GM13977 (cell line): ENCODE measurements around the gene TNFRSF4.

ENCODE experiments used
- DNase-seq: peaks from one replicate; pipeline ENCODE4 v3.0.0; 2012; ENCODE audit warnings: low spot score
- in situ Hi-C: fragments of 300-500 bp; cut with MboI; formaldehyde crosslinking; loops from one replicate; pipeline ENCODE4 v1.12.0; 2022; ENCODE audit warnings: low sequenced_read_pairs, low pct_unique_long_range_greater_than_20kb, mixed read lengths, inconsistent platforms; ENCODE audit not compliant: unreplicated experiment
- TF ChIP-seq, protein P1 (sequence below): IDR thresholded peaks from 2 replicates; pipeline ENCODE4 v1.5.1; 2012; ENCODE audit warnings: mild to moderate bottlenecking, control low read depth; ENCODE audit not compliant: insufficient read depth; ENCODE audit errors: extremely low read depth, missing control alignments

TNFRSF4 gene

DNA sequence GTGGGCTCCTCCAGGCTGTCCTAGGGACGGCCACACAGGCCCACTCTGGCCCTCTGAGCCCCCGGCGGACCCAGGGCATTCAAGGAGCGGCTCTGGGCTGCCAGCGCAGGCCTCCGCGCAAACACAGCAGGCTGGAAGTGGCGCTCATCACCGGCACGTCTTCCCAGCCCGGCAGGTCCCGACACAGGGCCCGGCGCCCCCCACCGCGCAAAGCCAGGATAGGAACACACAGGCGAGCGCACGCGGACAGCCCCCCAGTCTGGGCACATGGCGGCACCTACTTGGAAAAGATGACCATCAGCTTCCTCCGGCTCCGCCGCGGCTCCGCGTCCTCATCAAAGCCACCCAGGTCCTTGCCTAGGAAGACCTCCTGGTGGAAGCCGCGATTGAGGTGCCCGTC lies 14.2 kb upstream of the TNFRSF4 start:
- TF ChIP-seq, protein P1, sequence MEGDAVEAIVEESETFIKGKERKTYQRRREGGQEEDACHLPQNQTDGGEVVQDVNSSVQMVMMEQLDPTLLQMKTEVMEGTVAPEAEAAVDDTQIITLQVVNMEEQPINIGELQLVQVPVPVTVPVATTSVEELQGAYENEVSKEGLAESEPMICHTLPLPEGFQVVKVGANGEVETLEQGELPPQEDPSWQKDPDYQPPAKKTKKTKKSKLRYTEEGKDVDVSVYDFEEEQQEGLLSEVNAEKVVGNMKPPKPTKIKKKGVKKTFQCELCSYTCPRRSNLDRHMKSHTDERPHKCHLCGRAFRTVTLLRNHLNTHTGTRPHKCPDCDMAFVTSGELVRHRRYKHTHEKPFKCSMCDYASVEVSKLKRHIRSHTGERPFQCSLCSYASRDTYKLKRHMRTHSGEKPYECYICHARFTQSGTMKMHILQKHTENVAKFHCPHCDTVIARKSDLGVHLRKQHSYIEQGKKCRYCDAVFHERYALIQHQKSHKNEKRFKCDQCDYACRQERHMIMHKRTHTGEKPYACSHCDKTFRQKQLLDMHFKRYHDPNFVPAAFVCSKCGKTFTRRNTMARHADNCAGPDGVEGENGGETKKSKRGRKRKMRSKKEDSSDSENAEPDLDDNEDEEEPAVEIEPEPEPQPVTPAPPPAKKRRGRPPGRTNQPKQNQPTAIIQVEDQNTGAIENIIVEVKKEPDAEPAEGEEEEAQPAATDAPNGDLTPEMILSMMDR, result no peak
- DNase-seq, result no peak
- in situ Hi-C loops, result no loop called here

DNA sequence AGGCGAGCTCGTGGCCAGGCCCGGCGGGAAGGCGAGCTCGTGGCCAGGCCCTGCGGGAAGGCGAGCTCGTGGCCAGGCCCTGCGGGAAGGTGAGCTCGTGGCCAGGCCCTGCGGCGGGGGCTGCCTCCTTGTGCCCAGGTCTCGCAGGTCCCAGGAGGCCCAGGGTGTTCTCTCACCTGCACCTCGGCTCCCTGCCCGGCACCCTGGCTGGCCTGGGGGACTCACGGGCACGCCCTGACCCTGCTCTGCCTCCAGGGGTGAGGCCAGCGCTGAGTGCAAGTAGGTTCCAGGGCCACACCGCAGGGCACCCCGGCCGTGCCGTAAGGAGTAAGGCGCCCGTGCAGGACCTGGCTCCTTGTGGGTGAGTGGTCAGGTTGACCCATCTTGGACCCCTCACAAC lies 13.4 kb upstream of the TNFRSF4 start:
- no peak for DNase-seq
- TF ChIP-seq, protein P1, result no peak
- in situ Hi-C loops, result no loop called here

DNA sequence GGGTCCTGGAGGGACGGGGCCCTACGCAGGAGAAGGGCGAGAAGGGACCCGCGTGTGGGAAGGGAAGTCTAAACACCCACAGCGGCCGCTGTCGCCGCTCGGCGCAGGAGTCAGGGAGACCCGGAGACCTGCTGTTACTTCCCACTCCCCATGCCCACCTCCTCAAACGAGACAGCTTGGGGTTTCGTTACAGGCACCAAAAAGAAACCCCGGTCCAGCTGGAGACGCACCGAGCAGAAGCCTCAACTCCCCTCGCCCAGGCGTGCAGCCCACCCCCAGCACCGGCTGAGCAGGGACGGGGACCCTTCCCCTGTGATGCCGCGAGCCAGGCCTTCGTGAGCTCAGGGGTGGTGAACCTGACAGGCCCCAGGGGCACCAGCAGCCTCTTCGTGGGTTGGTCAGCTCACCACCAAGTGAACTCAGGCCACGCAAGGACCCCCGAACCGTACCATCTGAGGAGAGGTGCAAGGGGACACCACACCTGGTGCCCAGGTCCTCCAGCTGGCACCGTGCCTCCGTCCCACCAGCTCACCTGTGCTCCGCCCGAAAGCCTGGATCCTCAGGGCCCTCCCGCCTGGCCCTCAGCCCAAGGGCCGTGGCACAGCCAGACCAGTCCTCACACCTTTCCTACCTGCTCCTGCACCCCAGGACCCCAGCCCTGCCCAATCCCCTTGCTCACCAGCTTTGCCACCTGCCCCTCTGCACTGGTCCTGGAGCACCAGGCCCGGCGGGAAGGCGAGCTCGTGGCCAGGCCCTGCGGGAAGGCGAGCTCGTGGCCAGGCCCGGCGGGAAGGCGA lies 12.8 kb upstream of the TNFRSF4 start:
- in situ Hi-C loops, result no loop called here
- no peak for DNase-seq
- TF ChIP-seq, protein P1, result no peak

DNA sequence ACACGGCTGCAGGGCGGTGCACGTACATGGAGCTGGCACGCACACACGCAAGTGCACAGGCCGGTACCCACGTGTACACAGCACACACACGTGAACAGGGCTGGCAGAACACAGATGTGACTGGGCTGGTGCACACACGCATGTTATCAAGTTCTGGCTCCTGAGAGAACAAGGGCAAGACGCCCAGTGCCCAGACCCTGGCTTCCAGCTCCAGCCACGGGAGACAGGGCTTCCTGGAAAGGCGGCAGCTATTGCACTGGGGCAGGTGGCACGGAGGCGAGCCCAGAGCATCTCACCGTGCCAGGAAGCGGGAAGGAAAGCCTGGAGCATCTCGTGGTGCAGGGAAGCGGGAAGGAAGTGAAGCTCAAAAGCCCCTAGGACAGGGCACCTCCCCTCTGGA lies 12.0 kb upstream of the TNFRSF4 start:
- TF ChIP-seq, protein P1, result no peak
- DNase-seq, result no peak
- in situ Hi-C loops, result no loop called here

- no peak for DNase-seq
- TF ChIP-seq, protein P1, result no peak
- in situ Hi-C loops, result no loop called here
Observed at GRCh38 chr1:1225238-1225845, 11.4 kb upstream of the TNFRSF4 start.

GRCh38 chr1:1223891-1224290 lies 9.9 kb upstream of the TNFRSF4 start:
- no peak for DNase-seq
- in situ Hi-C loops, result no loop called here
- TF ChIP-seq, protein P1, result no peak

- no peak for DNase-seq
- in situ Hi-C loops, result no loop called here
- TF ChIP-seq, protein P1, result no peak
Observed at GRCh38 chr1:1223321-1223720, 9.4 kb upstream of the TNFRSF4 start.
